ENCODE data around the gene LIME1.

- no peak for TF ChIP-seq POLR2A (IDR thresholded peaks at IDR 0.05)
- TF ChIP-seq EP300 (IDR thresholded peaks at IDR 0.05), result no peak
- TF ChIP-seq POLR2AphosphoS5 (IDR thresholded peaks at IDR 0.05), result no peak
- no peak for TF ChIP-seq CTCF (IDR thresholded peaks at IDR 0.05)
Measured at GRCh38 chr20:63758152-63758551, 21.7 kb downstream of the LIME1 start.

Measured in suprapubic skin (tissue), 4 donors.